B cell (primary cell): ENCODE measurements around the gene ERICH3. TPM values are rescaled to one million over a fixed set of nuclear protein-coding genes. Genes with fewer than 3 reads are reported as not detected.

Experiments used
- ATAC-seq: fragments of 200-7000 bp; cut with Tn5 transposase; one replicate; pipeline ENCODE4 v1.10.0; 2021; ENCODE audit warnings: low read depth, mild to moderate bottlenecking, moderate number of reproducible peaks, moderate library complexity
- CTCF ChIA-PET: fragments of 350-600 bp; sonication (Branson Sonifier 250); formaldehyde crosslinking; loops from one replicate; lab custom pipeline; 2021; ENCODE audit warnings: antibody characterized with exemption, inconsistent platforms; lab: Charles Lee
- POLR2A ChIA-PET: fragments of 350-600 bp; sonication (Branson Sonifier 250); formaldehyde crosslinking; loops from one replicate; lab custom pipeline; 2021; ENCODE audit warnings: antibody characterized with exemption; lab: Charles Lee
- DNase-seq: peaks from one replicate; pipeline ENCODE4 v3.0.0; 2013
- H2AFZ ChIP-seq: 2 replicates; pipeline ENCODE4 v1.6.1; 2012; ENCODE audit warnings: mild to moderate bottlenecking, low read depth, low read length; ENCODE audit not compliant: insufficient read depth, poor library complexity, severe bottlenecking
- H3K27ac ChIP-seq, 2 donors: 1 replicate in 1 of 2; 2 replicates in 1 of 2; pipeline ENCODE4 v1.5.1; 2012 to 2013; ENCODE audit warnings: low read length in 2 of 2, mild to moderate bottlenecking in 2 of 2, moderate library complexity in 1 of 2
- H3K27me3 ChIP-seq, 4 experiments: fragments of 200-600 bp in 1 of 4; sonication (generic) in 1 of 4; replicated peaks in 1 of 4; 1 replicate in 2 of 4; 2 replicates in 2 of 4; pipeline versions ENCODE4 v1.6.1 to v1.7.0; 2013 to 2016; ENCODE audit warnings: low read length in 3 of 4, mild to moderate bottlenecking in 2 of 4, mixed read lengths in 1 of 4, moderate library complexity in 1 of 4; ENCODE audit not compliant: insufficient read depth in 4 of 4, control insufficient read depth in 3 of 4; ENCODE audit errors: control extremely low read depth in 1 of 4
- H3K36me3 ChIP-seq, 2 experiments: replicated peaks in 1 of 2; 1 replicate in 1 of 2; 2 replicates in 1 of 2; pipeline versions ENCODE4 v1.6.1 to v1.7.1; 2013; ENCODE audit warnings: low read length in 1 of 2; ENCODE audit not compliant: insufficient read depth in 2 of 2, control insufficient read depth in 1 of 2; ENCODE audit errors: control extremely low read depth in 1 of 2, extremely low read depth in 1 of 2
- H3K4me1 ChIP-seq, 2 donors: fragments of 200-600 bp in 1 of 2; sonication (generic) in 1 of 2; 1 replicate in 1 of 2; 2 replicates in 1 of 2; pipeline versions ENCODE4 v1.5.1 to v1.6.1; 2013 to 2017; ENCODE audit warnings: low read length in 2 of 2; ENCODE audit not compliant: control insufficient read depth in 2 of 2, insufficient read depth in 2 of 2
- H3K4me2 ChIP-seq: replicated peaks from 2 replicates; pipeline ENCODE3; 2012; ENCODE audit warnings: mild to moderate bottlenecking, low read depth, low read length; ENCODE audit not compliant: poor library complexity, severe bottlenecking
- H3K4me3 ChIP-seq, 5 experiments: fragments of 200-600 bp in 1 of 5; sonication (generic) in 1 of 5; 1 replicate in 3 of 5; 2 replicates in 2 of 5; pipeline versions ENCODE4 v1.5.1 to v1.7.0; 2011 to 2016; ENCODE audit warnings: low read length in 4 of 5, mild to moderate bottlenecking in 4 of 5, low read depth in 2 of 5, control low read depth in 1 of 5, moderate library complexity in 1 of 5; ENCODE audit not compliant: insufficient read depth in 1 of 5; ENCODE audit errors: control extremely low read depth in 1 of 5, extremely low read depth in 1 of 5
- H3K79me2 ChIP-seq: fragments of 200-600 bp; sonication (generic); one replicate; pipeline ENCODE4 v1.6.0; 2016; ENCODE audit warnings: low read length; ENCODE audit not compliant: control insufficient read depth, insufficient read depth
- H3K9ac ChIP-seq: fragments of 200-600 bp; sonication (generic); 2 replicates; pipeline ENCODE4 v1.6.1; 2017; ENCODE audit warnings: mild to moderate bottlenecking, low read length, moderate library complexity
- H3K9me3 ChIP-seq, 3 donors: one replicate each; pipeline versions ENCODE4 v1.6.1 to v1.7.1; 2013; ENCODE audit warnings: low read length in 2 of 3; ENCODE audit not compliant: control insufficient read depth in 2 of 3, insufficient read depth in 1 of 3; ENCODE audit errors: control extremely low read depth in 1 of 3
- H4K20me1 ChIP-seq: 2 replicates; pipeline ENCODE4 v1.6.0; 2012; ENCODE audit warnings: mild to moderate bottlenecking, low read length; ENCODE audit not compliant: insufficient read depth, control insufficient read depth, poor library complexity, severe bottlenecking
- H3K27ac Mint-ChIP-seq: one replicate; pipeline ENCODE4 v1.8.0; 2021; ENCODE audit warnings: mixed read lengths
- H3K27me3 Mint-ChIP-seq: one replicate; pipeline ENCODE4 v1.8.0; 2021; ENCODE audit warnings: mixed read lengths
- H3K4me1 Mint-ChIP-seq: one replicate; pipeline ENCODE4 v1.8.0; 2021; ENCODE audit warnings: mixed read lengths
- H3K4me3 Mint-ChIP-seq: one replicate; pipeline ENCODE4 v1.8.0; 2021; ENCODE audit warnings: mixed read lengths
- H3K9me3 Mint-ChIP-seq: one replicate; pipeline ENCODE4 v1.8.0; 2022; ENCODE audit warnings: mixed read lengths; ENCODE audit not compliant: insufficient read depth
- EZH2 ChIP-seq: IDR thresholded peaks from 2 replicates; pipeline ENCODE4 v1.6.1; 2012; ENCODE audit warnings: borderline replicate concordance, low read depth, mild to moderate bottlenecking, moderate library complexity, low read length; ENCODE audit not compliant: insufficient read depth, poor library complexity, severe bottlenecking
- WGBS: methylation state at CpG from one replicate; pipeline ENCODE4 v1.1.5; 2013; ENCODE audit warnings: missing lambda C conversion rate; ENCODE audit not compliant: insufficient coverage; 5-methylcytosine and 5-hydroxymethylcytosine counted together
- intact Hi-C: fragments of 100-400 bp; cut with micrococcal nuclease; formaldehyde crosslinking; loops from one replicate; pipeline ENCODE4 v1.10.0; 2022
- polyA plus RNA-seq: library from polyadenylated mRNA; depleted of rRNA; stranded (reverse); fragments of >200 nt; gene quantifications from 2 replicates; pipeline ENCODE4 v1.2.3, GENCODE V29; 2012
- total RNA-seq, 2 donors: library from RNA; stranded (reverse); fragments of 120-200 nt in 1 of 2; gene quantifications; 1 replicate in 1 of 2; 2 replicates in 1 of 2; pipeline versions ENCODE4 v1.2.3 to v1.2.4, GENCODE V29; 2013 to 2022
- TF ChIP-seq, protein P1 (sequence below): fragments of 200-600 bp; IDR thresholded peaks from one replicate; pipeline ENCODE4 v1.8.0; 2022; ENCODE audit warnings: antibody characterized with exemption, mild to moderate bottlenecking

Gene ERICH3
- total and polyA plus RNA-seq, 2 donors (not counting 1 experiment from before 2014, with no cell fraction given) = 0.03 to 0.27 TPM

DNA sequence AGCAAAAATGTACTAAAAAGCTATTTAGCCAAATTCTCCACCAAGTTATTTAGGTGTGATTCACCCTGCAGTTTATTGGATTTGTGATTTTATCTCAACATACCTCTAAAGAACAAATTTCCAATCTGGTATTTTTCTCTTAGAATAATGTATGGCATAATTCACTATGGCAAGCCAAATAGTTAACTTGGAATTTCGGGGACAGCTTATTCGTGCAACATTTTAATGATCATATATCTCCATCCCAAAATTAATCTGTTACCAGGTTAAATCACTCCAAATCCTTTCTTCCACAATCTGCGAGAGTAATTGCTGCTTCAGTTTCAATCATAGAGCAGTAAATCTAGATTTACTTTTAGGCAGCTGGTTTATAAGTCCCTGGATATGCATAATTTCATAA, 53.4 kb downstream of the ERICH3 start:
- H3K4me1 Mint-ChIP-seq = no peaks in the 10 kb centered on the region
- H3K4me3 Mint-ChIP-seq = no peak overlapping the region
- H3K9ac ChIP-seq = no peak overlapping the region
- intact Hi-C loops = no loop called here
- no peak overlapping the region for H3K27ac ChIP-seq
- H3K27ac Mint-ChIP-seq = no peak overlapping the region
- TF ChIP-seq, protein P1, sequence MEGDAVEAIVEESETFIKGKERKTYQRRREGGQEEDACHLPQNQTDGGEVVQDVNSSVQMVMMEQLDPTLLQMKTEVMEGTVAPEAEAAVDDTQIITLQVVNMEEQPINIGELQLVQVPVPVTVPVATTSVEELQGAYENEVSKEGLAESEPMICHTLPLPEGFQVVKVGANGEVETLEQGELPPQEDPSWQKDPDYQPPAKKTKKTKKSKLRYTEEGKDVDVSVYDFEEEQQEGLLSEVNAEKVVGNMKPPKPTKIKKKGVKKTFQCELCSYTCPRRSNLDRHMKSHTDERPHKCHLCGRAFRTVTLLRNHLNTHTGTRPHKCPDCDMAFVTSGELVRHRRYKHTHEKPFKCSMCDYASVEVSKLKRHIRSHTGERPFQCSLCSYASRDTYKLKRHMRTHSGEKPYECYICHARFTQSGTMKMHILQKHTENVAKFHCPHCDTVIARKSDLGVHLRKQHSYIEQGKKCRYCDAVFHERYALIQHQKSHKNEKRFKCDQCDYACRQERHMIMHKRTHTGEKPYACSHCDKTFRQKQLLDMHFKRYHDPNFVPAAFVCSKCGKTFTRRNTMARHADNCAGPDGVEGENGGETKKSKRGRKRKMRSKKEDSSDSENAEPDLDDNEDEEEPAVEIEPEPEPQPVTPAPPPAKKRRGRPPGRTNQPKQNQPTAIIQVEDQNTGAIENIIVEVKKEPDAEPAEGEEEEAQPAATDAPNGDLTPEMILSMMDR = no peak
- no peak for TF ChIP-seq EZH2
- no peak overlapping the region for H3K4me3 ChIP-seq
- H4K20me1 ChIP-seq = no peaks in the 10 kb centered on the region
- peaks cover 4% of the 10 kb centered on the region for H3K27me3 Mint-ChIP-seq
- POLR2A ChIA-PET = no interaction called here
- H3K27me3 ChIP-seq = no peaks in the 10 kb centered on the region
- no peaks in the 10 kb centered on the region for H3K9me3 Mint-ChIP-seq
- no peaks in the 10 kb centered on the region for H3K9me3 ChIP-seq
- H3K79me2 ChIP-seq = no peaks in the 10 kb centered on the region
- ATAC-seq = no peak
- H3K4me1 ChIP-seq = no peaks in the 10 kb centered on the region
- H3K4me2 ChIP-seq = no peak overlapping the region
- no peaks in the 10 kb centered on the region for H3K36me3 ChIP-seq
- H2AFZ ChIP-seq = no peak overlapping the region
- CTCF ChIA-PET = no interaction called here
- DNase-seq = no peak
- WGBS = no CpG with 5 or more reads among the region's 3 CpGs

DNA sequence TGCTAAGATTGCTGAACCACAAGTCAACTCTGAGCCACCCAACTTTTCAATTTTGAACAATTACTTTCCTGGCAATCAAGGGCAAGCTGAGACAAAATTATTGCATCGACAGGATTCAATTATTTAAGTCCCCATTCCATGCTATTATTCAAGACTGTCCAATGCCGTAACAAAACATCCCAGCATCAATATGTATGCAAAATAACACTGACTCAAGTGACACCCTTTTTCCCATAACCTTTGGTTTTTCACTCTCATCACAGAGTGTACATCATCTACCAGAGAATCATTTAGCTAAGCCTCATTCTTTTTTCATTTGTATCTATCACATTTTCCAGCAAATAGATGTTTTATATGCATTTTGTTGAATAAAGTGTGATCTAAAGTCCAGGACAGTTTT, 54.6 kb downstream of the ERICH3 start:
- H3K27me3 Mint-ChIP-seq = peaks cover 6% of the 10 kb centered on the region
- no peak overlapping the region for H2AFZ ChIP-seq
- POLR2A ChIA-PET = no interaction called here
- no peak overlapping the region for H3K27ac ChIP-seq
- no peak overlapping the region for H3K4me2 ChIP-seq
- WGBS = 89% methylated on average over 1 of the region's 2 CpGs
- CTCF ChIA-PET = no interaction called here
- no peaks in the 10 kb centered on the region for H3K4me1 ChIP-seq
- no peak for DNase-seq
- TF ChIP-seq, protein P1 = no peak
- no peak for TF ChIP-seq EZH2
- no peak overlapping the region for H3K4me3 Mint-ChIP-seq
- no peaks in the 10 kb centered on the region for H3K36me3 ChIP-seq
- H3K4me1 Mint-ChIP-seq = no peaks in the 10 kb centered on the region
- intact Hi-C loops = no loop called here
- no peak overlapping the region for H3K4me3 ChIP-seq
- no peaks in the 10 kb centered on the region for H3K9me3 ChIP-seq
- H4K20me1 ChIP-seq = no peaks in the 10 kb centered on the region
- no peaks in the 10 kb centered on the region for H3K9me3 Mint-ChIP-seq
- no peaks in the 10 kb centered on the region for H3K27me3 ChIP-seq
- H3K27ac Mint-ChIP-seq = no peak overlapping the region
- no peak overlapping the region for H3K9ac ChIP-seq
- ATAC-seq = no peak
- no peaks in the 10 kb centered on the region for H3K79me2 ChIP-seq
